Measurements from ENCODE around the gene SLC22A31. TPM values are rescaled to one million over a fixed set of nuclear protein-coding genes. Genes with fewer than 3 reads are reported as not detected.
"Not testable (repeated sequence)": the region's sequence is repeated elsewhere in the genome, so short reads cannot be mapped to it uniquely, and the experiment has no call there.

Gene SLC22A31
- total RNA-seq, 2 donors from 2014 or later: 0.75 TPM; not detected in 1

- TF ChIP-seq CTCF (IDR thresholded peaks at IDR 0.05): peak; percentile 75 to 90
- DNase-seq (ENCODE audit: low spot score): peak; percentile 71
These were observed 32.9 kb downstream of the SLC22A31 start for GRCh38 chr16:89167425-89167941.

GRCh38 chr16:89166696-89167424 is 33.5 kb downstream of the SLC22A31 start:
- Histone ChIP-seq H3K4me1 (peaks cover 0 to 27% of the 10 kb centered on the region in 2 donors), H3K9me3 (no peaks in the 10 kb centered on the region), H3K27ac (no peak overlapping the region), H3K36me3 (no peaks in the 10 kb centered on the region), H3K4me3 (no peak overlapping the region), H3K27me3 (peaks cover 0 to 3% of the 10 kb centered on the region in 2 donors)
- no peak for TF ChIP-seq CTCF (IDR thresholded peaks at IDR 0.05)
- no peak for DNase-seq (ENCODE audit: low spot score)

More at GRCh38 chr16:89167425-89167941, 32.9 kb downstream of the SLC22A31 start:
- no peaks in the 10 kb centered on the region for H3K36me3 ChIP-seq
- no peak overlapping the region for H3K4me3 ChIP-seq
- H3K4me1 ChIP-seq: peaks cover 0 to 28% of the 10 kb centered on the region in 2 donors
- H3K27me3 ChIP-seq: peaks cover 0 to 3% of the 10 kb centered on the region in 2 donors
- no peak overlapping the region for H3K27ac ChIP-seq
- H3K9me3 ChIP-seq: no peaks in the 10 kb centered on the region

- not testable (repeated sequence) for H3K27me3 ChIP-seq; H3K27ac ChIP-seq; H3K36me3 ChIP-seq; DNase-seq (ENCODE audit: low spot score); H3K4me3 ChIP-seq; H3K9me3 ChIP-seq
- peaks cover 0 to 15% of the 10 kb centered on the region in 2 donors for H3K4me1 ChIP-seq
These were observed 34.7 kb downstream of the SLC22A31 start for GRCh38 chr16:89165681-89165979.

- Histone ChIP-seq H3K9me3 (no peaks in the 10 kb centered on the region), H3K27ac (no peak overlapping the region), H3K4me1 (peaks cover 0 to 10% of the 10 kb centered on the region in 2 donors), H3K27me3 (peaks cover 0 to 3% of the 10 kb centered on the region in 2 donors), H3K4me3 (no peak overlapping the region), H3K36me3 (no peaks in the 10 kb centered on the region)
- no peak for DNase-seq (ENCODE audit: low spot score)
- no peak for TF ChIP-seq CTCF (IDR thresholded peaks at IDR 0.05)
These were observed 35.3 kb downstream of the SLC22A31 start for GRCh38 chr16:89164847-89165680.

- DNase-seq (ENCODE audit: low spot score): no peak
- H3K4me1 ChIP-seq: peaks cover 0 to 10% of the 10 kb centered on the region in 2 donors
- H3K27me3 ChIP-seq: no peaks in the 10 kb centered on the region
- H3K9me3 ChIP-seq: no peaks in the 10 kb centered on the region
- no peak overlapping the region for H3K4me3 ChIP-seq
- no peak for TF ChIP-seq CTCF (IDR thresholded peaks at IDR 0.05)
- no peak overlapping the region for H3K27ac ChIP-seq
- no peaks in the 10 kb centered on the region for H3K36me3 ChIP-seq
These were observed 35.9 kb downstream of the SLC22A31 start for GRCh38 chr16:89164436-89164835.

GRCh38 chr16:89163297-89163696 is 37.0 kb downstream of the SLC22A31 start:
- DNase-seq (ENCODE audit: low spot score): no peak
- Histone ChIP-seq H3K36me3 (no peaks in the 10 kb centered on the region), H3K27ac (no peak overlapping the region), H3K4me1 (peaks cover 0 to 10% of the 10 kb centered on the region in 2 donors), H3K4me3 (no peak overlapping the region), H3K9me3 (no peaks in the 10 kb centered on the region), H3K27me3 (no peaks in the 10 kb centered on the region)
- no peak for TF ChIP-seq CTCF (IDR thresholded peaks at IDR 0.05)

Measured in right atrium auricular region (tissue), 2 donors.